ENCODE measurements around the gene PCDH12.
"Not testable (repeated sequence)": the region's sequence is repeated elsewhere in the genome, so short reads cannot be mapped to it uniquely, and the experiment has no call there.

The PCDH12 gene

GRCh38 chr5:141935538-141935937 is 22.5 kb downstream of the PCDH12 start:
- DNase-seq = no peak

GRCh38 chr5:141934099-141934844 is 23.7 kb downstream of the PCDH12 start:
- no peak for DNase-seq

- no peak for DNase-seq
Observed at GRCh38 chr5:141933151-141933550, 24.9 kb downstream of the PCDH12 start.

GRCh38 chr5:141931694-141932093 is 26.3 kb downstream of the PCDH12 start:
- no peak for DNase-seq

- DNase-seq = no peak
Observed at GRCh38 chr5:141929398-141930058, 28.5 kb downstream of the PCDH12 start.

GRCh38 chr5:141928051-141928450 is 30.0 kb downstream of the PCDH12 start:
- no peak for DNase-seq

GRCh38 chr5:141926434-141926833 is 31.6 kb downstream of the PCDH12 start:
- no peak for DNase-seq

- peak; percentile 96 for DNase-seq
Observed at GRCh38 chr5:141923448-141924313, 34.3 kb downstream of the PCDH12 start, which contains the start of gene DELE1. DELE1 (plus strand) TSS chr5:141923871; CDS start chr5:141923942, 71 bp downstream.

GRCh38 chr5:141922827-141923447 is 35.1 kb downstream of the PCDH12 start:
- DNase-seq = not testable (repeated sequence)

GRCh38 chr5:141920771-141921170 is 37.2 kb downstream of the PCDH12 start:
- DNase-seq = no peak

- peak; percentile 80 for DNase-seq
Observed at GRCh38 chr5:141919218-141920119, 38.5 kb downstream of the PCDH12 start.

- no peak for DNase-seq
Observed at GRCh38 chr5:141917760-141918159, 40.2 kb downstream of the PCDH12 start.

GRCh38 chr5:141916522-141916921 is 41.5 kb downstream of the PCDH12 start:
- DNase-seq = peak; percentile 13

GRCh38 chr5:141915881-141916336 is 42.1 kb downstream of the PCDH12 start:
- no peak for DNase-seq

- no peak for DNase-seq
Observed at GRCh38 chr5:141914797-141915196, 43.2 kb downstream of the PCDH12 start.

GRCh38 chr5:141914199-141914743 is 43.7 kb downstream of the PCDH12 start:
- peak; percentile 45 for DNase-seq

- DNase-seq = no peak
Observed at GRCh38 chr5:141913560-141914198, 44.3 kb downstream of the PCDH12 start.

- DNase-seq = no peak
Observed at GRCh38 chr5:141910271-141910673, 47.7 kb downstream of the PCDH12 start.

- DNase-seq = no peak
Observed at GRCh38 chr5:141909212-141909611, 48.8 kb downstream of the PCDH12 start.

- no peak for DNase-seq
Observed at GRCh38 chr5:141908796-141909195, 49.2 kb downstream of the PCDH12 start.

GRCh38 chr5:141906972-141907371 is 51.0 kb downstream of the PCDH12 start:
- DNase-seq = no peak
